NCI-H1092 treated with DMSO at 0.1 percent for 48 hours (cell line): Measurements from ENCODE around the gene MARF1.
"Not testable (repeated sequence)": the region's sequence is repeated elsewhere in the genome, so short reads cannot be mapped to it uniquely, and the experiment has no call there.

Experiments used
- DNase-seq: peaks from one replicate; lab custom pipeline; 2025; lab: John Stamatoyannopoulos, UW

Gene MARF1

DNA sequence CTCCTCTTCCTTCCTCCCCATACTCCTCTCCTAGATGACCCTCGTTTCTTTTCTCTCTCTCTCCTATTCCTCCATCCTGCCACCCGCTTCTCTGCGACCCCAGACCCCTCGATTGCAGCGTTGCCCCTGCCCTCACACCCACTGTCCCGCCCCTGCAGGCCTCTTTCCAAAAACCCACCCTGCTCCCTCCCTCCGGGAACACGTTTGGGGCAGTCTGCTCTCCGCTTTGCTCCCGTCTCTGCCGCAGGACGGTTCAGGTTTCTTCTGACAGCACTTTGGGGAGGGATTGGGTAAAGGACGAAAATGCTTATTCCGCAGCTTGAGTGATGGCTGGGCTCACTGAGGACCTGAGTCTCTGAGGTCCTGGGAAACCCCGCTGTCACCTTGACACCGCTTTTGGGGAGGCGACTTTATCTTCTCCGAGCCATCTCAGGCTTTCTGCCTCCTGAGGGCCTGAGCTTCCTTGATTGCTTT lies 7.8 kb upstream of the MARF1 start:
- no peak for DNase-seq

DNA sequence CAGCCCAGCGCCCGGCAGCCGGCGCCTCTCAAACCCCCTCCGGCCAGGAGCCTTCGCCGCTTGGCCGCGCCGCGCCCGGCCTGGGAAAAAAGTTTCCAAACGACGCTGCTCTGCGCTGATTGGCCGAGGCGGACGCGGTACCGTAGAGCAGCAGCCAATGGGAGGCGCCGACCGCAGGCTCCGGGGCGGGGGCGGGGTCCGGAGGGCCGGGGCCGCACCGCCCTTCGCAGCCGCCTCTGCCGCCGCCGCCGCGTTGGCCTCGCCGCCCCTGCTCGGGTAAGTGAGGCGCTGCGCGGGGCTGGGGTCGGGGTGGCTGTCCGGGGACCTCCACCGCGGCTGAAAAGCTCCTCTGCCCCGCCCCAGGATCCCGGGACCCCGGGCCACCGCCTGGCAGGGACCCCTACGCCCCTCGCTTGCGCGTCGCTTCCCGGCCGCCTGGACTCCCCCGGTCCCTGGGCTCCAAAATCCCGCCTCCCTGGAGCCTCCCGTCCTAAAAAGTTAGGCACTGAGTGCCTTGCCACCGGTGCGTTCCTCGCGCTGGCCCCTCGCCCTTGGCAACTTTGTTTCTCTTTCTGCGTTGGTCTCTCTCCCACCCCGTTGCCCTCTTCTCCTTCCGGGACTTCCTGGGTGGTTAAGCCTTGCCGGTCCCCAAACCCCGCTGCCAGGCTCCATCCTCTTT lies 7.2 kb upstream of the MARF1 start, which contains the start of gene NDE1:
TSS of gene NDE1 (plus strand) at position 227 of the 679 bp plus-strand sequence. CDS start 14,534 bp downstream, outside the sequence.
- DNase-seq: peak; percentile 83

DNA sequence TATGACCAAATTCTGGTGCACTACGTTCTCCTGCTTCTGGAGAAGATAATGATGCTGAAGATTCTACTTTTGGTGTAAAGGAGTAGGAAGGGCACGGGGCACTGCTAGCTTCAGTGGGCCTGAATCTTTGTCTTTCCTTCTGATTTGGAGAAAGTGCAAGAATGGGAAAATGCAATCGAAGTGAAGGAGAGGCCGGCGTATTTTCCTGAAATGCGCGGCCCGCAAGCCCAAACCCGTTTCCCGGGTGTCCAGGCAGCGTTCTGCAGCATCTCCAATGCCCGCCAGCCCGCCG lies 6.7 kb upstream of the MARF1 start:
- no peak for DNase-seq

DNA sequence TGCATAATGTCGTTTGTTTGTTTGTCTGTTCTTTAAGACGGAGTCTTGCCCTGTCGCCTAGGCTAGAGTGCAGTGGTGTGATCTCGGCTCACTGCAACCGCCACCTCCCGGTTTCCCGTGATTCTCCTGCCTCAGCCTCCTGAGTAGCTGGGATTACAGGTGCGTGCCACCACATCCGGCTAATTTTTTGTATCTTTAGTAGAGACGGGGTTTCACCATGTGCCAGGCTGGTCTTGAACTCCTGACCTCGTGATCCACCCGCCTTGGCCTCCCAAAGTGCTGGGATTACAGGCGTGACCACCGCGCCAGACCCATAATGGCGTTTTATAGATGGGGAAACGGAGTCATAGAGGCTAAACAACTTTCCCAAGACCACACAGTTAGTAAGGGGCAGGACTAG lies 6.4 kb upstream of the MARF1 start:
- DNase-seq: not testable (repeated sequence)

DNA sequence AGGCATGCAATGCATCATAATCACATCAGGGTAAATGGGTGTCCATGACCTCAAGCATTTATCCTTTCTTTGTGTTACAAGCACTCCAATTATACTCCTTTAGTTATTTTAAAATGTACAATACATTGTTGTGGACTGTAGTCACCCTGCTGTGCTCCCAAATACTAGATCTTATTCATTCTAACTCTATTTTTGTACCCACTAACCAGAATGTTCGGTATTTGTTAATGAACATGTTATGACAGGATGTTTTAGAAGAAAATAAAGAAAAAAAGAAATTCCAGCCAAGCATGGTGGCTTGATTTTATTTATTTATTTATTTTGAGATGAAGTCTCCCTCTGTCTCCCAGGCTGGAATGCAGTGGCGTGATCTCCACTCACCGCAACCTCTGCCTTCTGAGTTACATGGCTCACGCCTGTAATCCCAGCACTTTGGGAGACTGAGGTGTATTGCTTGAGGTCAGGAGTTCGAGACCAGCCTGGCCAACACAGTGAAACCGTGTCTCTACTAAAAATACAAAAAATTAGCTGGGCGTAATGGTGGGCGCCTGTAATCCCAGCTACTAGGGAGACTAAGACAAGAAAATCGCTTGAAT lies 5.3 kb upstream of the MARF1 start:
- no peak for DNase-seq

DNA sequence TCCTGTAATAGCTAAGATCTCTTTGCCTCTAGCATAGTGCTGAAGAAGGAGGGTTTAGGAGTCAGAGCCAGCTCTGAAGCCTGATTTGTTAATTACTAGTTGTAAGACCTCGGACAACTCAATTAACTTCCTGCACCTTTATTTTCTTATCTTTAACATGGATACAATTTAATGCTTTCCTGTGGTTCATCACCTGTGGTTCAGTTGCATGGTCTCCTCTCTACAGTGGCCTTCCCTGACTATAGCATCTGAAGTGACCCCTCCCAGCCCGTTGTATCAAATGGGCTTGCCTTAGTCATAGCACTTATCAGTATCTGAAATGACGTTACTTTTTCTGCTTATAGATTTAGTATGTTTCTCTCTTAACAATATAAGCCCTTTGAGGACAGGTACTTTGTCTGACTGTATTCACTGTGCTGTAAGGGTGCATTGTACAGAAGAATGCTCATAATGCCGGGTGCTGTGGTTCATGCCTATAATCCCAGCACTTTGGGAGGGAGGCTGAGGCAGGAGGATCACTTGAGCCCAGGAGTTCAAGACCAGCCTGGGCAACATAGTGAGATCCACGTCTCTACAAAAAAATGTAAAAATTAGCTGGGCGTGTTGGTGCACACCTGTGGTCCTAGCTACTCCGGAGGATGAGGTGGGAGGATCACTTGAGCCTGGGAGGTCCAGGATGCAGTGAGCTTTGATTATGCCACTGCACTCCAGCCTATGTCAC lies 4.5 kb upstream of the MARF1 start:
- DNase-seq: no peak

DNA sequence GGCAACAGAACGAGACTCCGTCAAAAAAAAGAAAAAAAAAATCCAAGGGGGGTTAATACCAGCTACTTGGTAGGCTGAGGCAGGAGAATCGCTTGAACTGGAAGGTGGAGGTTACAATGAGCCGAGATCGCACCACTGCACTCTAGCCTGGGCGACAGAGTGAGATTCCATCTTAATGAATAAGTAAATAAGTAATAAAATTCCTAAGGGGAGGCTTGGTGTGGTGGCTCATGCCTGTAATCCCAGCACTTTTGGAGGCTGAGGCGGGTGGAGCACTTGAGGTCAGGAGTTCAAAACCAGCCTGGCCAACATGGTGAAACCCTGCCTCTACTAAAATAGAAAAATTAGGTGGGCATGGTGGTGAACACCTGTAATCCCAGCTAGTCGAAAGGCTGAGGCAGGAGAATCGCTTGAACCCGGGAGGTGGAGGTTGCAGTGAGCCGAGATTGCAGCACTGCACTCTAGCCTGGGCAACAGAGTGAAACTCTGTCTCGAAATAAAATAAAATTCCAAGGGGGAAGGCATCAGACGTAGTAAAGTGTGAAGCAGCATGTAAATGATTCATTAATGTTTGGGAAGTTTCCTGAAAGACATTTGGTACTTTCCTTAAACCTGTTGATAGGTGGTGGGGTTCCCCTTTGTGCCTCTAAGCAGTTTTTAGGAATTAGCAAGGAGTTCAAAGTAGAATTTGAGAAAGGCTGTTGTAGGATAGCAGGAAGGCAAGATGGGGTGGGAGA lies 3.8 kb upstream of the MARF1 start:
- not testable (repeated sequence) for DNase-seq

DNA sequence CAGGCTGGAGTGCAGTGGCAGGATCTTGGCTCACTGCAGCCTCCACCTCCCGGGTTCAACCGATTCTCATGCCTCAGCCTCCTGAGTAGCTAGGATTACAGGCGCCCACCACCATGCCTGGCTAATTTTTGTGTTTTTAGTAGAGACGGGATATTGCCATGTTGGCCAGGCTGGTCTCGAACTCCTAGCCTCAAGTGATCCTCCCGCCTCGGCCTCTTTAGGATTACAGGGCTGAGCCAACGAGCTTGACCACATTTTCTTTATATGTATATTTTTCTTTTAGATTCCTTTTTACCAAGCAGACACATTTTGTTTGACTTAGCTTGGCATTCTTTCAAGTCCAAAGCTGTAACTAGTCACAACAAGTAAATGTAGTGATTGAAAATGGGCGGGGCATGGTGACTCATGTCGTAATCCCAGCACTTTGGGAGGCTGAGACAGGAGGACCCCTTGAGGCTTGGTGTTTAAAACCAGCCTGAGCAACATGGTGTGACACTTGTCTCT lies 2.1 kb upstream of the MARF1 start:
- DNase-seq: not testable (repeated sequence)

DNA sequence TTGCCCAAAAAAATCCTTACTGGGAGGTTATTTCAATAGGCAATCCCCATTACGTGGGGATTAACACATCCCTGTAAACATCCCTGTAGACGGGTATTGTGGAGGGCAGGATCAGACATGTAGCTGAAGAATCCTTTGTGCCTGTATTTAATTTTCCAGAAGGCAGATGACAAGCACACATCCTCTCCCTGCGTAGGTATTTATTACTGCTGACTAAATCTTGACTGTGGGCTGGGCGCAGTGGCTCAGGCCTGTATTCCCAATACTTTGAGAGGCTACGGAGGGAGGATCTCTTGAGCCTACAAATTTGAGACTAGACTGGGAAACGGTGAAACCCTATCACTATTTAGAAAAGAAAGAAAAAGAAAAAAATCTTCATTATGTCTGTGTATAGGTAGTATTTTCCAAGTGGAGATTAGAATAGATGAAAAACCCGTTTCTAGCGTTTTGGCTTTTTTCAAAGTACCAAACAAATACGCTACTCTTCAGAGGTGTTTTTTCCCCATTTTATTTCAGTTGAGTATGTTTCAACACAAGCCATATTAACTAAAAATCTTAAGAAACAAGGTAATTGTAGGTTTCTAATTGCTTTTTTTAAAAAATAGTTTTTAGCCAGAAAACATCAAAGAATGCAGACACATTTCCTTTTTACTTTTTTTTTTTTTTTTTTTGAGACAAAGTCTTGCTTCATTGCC lies 1.5 kb upstream of the MARF1 start:
- no peak for DNase-seq

DNA sequence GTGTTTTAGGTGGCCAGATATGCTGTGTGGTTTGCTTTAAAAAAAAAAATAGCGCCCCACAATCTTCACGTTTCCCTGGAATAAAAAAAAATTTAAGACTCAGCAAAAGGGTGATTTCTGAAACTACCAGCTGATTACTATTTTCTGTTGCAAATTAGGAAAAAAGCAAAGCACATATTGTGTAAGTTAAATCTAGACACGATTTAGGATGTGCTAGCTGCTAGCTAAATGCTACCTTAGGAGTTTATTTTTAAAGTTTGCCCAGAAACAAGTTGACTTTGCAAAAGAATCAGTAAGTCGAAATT lies 944 bp upstream of the MARF1 start:
- DNase-seq: no peak

DNA sequence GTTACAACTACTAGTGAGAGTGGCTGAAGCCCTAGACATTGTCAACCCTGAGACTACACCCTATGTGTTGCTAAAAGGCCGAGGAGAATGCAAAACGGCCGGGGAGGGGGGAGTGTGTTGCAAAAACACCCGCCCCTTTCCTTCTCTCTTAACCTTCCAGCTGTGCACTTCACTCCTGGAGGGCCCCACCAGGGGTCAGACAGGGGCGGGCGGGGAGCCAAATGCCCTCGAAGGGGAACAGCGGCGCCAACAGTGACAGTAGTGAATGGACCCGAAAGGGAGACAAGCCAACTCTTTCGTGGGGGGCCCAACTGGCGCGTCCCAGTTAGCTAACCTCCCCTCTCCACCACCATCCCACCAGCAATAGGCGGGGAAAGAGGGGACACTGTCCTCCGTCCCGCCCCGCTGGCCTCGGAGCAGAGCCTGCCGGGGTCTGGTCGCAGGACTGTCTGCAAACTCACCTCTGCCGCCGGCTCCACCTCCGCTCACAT lies 352 bp downstream of the MARF1 start:
- peak; percentile 73 for DNase-seq

DNA sequence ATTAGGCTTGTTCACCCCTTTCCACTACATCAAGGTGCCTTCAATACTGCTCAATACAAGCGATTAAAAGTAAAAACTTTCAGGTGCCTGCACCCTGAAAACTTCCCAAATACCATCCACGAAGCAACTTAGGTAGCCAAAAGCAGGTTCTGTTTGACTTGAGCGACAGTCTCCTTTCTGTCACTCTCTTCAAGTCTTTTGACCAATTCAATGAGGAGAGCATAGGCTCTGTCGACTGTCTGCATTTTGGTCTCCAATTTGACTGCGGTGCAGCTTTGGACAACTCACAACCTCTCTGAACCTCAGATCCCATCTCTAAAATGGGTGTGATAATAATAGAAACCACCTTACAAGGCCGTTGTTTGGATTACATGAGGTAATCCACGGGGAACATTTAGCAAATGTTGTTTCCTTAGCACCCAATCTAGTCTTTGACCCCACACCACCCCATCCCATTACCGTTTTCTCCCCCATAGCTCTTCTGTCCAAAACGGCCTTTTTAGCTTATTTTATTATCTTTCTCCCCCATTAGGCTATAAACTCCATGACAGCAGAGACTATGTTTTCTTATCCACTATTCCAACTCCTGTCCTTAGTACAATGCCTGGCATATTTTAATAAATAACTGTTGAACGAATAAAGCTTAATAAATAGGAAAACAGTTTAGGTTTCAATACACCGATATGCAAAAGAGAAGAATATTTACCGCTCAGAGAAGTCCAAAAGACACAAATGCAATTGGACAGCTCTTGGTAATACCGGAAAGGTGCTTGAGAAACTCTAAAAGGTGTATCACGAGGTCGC lies 999 bp downstream of the MARF1 start:
- no peak for DNase-seq

DNA sequence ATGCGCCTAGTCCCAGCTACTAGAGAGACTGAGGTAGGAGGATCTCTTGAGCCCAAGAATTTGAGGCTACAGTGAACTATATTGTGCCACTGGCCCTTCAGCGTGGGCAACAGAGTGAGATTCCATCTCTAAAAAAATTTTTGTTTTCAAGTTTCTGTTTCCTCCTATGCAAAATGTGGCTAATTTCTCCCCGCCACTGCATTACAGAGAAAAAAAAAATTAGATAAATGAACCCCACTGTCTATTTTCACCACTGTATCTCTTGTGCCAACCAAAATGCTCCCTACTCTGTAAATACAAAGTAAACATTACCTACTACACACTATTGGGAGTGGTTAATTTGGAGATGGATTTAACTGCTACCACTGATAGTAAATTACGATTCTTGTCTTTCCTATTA lies 2.0 kb downstream of the MARF1 start:
- DNase-seq: no peak

DNA sequence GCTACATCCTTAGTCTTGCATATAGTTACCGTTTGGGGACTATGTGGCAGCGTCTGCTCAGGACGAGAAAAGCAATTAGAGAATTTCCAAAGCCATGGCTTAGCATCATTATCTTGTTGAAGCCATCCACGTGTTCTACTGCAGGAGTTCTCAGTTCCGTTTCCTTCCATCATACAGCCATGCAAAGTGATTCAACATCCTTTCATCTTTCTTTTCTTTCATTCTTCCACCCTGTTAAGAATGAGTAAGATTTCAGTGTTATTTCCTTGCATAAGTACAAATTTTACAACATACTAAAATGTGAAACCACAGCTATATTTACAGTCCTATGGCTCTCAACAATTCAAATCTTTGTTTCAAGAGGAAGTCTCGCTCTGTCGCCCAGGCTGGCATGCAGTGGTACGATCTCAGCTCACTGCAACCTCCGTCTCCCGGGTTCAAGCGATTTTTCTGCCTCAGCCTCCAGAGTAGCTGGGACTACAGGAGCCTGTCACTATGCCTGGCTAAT lies 3.8 kb downstream of the MARF1 start:
- DNase-seq: no peak

DNA sequence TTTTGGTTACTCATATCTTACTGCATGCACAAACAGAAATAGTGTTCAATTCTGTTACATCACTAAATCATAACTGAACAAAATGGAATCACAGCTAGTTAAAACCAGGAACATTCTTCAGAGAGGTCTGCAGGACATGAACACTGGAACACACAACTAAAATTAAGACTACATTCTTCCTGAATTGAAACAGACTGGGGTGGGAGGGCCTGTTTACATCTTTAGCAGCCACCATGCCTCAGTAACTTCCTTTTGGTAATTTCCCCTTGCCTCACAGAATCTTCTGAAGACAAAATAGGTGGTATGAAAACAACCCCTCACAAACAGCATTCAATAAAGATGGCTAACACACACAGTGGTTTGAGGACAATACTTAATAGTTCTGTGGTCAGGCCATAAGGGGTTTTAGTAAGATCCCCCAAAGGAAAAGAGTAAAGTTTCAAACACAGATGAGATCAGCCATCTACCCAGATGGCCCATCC lies 6.5 kb downstream of the MARF1 start:
- DNase-seq: no peak

DNA sequence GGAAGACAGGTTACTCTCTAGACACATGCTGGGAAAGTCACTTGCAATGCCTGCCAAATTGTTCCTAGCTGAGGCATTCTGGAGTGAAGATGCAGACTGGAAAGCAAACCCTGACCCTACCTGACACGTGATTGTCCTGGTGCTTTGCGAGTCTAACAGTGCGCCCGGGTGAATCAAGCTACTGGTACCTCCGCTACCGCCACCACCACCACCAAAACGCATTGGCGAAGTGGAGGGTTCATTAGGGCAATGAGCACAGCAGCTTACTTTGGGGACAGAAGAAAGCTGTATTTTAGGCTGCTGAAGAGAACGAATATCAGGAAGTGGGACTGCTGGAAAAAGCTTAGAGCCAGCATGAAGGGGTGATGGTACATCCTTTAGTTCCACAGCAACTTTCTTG lies 7.0 kb downstream of the MARF1 start:
- DNase-seq: no peak

DNA sequence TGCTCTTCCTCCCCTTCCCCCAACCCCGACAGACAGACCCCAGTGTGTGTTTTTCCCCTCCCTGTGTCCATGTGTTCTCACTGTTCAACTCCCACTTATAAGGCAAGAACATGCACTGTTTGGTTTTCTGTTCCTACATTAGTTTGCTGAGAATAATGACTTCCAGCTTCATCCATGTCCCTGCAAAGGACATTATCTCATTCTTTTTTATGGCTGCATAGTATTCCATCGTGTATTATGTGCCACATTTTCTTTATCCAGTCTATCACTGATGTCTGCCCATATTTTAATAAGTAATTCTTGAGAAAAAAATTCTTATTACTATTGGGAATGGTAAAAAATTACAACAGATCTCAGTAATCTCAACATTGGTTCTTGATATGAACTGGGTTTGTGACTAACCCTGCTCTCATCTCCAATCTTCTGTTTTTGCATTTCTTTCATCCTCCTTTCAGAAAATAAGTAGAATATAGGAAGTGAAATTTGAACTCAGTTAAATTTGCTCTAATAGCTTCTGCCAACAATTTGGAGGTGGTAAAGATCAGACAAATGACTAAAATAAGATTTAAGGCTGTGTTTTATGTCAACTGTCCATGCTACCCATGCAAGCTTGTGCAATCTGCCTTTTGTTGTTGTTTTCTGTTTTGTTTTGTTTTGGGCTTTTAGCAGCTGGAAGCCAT lies 11.1 kb downstream of the MARF1 start:
- no peak for DNase-seq

DNA sequence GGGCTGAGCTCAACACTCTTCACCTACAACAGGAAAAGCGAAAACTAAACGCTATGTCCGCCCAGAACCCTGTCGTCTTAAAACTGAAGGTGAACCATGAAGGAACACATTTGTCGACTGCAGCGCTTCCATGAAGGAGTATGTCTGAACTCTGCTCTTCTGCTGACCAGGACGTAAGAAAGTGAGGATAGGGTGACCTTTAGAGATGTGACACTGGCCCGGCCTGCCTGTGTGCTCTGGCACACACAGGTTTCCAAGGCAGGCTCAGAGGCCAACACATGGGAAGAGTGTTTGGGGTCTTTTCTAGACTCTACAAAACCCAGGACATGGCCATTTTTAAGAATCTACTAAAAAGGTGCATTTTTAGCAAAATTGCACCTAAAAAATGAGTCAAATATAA lies 21.1 kb downstream of the MARF1 start:
- no peak for DNase-seq

DNA sequence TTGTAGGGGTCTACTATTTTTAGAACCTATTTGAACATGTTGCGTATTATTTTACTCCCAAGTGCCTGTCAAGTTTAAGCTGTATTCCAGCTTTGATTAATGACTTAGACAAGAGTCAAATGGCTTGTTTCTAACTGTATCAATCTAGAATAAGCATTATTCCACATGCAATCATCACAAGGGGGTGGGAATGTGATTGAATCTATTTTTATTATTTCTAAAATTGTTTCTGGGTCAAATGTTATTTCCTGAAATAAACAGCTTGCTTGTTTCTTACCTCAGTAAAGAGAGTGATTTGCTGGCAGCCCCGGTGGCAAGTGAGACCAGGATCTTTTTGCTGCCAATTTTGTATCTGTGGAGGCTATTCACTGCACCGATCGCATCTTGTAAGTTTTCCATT lies 21.5 kb downstream of the MARF1 start:
- no peak for DNase-seq

DNA sequence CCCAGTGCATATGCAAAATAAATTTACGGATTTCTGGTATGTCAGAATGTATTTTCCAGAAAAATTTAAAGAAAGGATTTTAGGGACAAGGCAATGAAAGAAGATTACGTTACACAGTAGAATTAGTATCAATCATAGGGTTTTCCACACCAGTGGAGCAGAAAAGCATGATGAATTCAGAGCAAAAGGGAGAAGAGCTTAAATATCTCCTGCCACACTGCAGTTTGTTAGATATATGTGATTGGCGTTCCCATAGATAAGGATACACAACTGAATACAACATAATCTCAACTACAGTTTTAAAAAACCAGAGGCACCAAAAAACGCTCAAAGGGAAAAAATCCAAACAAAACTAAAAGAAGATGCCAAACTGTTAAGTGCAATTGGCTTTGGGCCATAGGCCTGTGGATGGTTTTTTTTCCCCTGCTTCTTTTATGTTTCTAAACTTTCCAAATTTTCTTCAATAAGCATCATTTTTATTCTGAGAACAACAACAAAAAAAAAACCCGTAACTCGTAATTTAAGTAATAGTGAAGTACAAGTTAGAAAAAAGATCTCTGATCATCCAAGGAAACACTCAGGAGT lies 22.3 kb downstream of the MARF1 start:
- no peak for DNase-seq
